HG02798 (cell line): Measurements from ENCODE around the gene CASR.

Experiments
- ATAC-seq: cut with Tn5 transposase; IDR thresholded peaks from one replicate; pipeline ENCODE4 v1.9.1; 2021; ENCODE audit warnings: mild to moderate bottlenecking; ENCODE audit not compliant: unreplicated experiment, poor library complexity

The CASR gene

GRCh38 chr3:122214711-122215110, 31.2 kb downstream of the CASR start:
- no peak for ATAC-seq

GRCh38 chr3:122215592-122216298, 32.3 kb downstream of the CASR start:
- no peak for ATAC-seq

- ATAC-seq: no peak
Measured at GRCh38 chr3:122217901-122218300, 34.4 kb downstream of the CASR start.

DNA sequence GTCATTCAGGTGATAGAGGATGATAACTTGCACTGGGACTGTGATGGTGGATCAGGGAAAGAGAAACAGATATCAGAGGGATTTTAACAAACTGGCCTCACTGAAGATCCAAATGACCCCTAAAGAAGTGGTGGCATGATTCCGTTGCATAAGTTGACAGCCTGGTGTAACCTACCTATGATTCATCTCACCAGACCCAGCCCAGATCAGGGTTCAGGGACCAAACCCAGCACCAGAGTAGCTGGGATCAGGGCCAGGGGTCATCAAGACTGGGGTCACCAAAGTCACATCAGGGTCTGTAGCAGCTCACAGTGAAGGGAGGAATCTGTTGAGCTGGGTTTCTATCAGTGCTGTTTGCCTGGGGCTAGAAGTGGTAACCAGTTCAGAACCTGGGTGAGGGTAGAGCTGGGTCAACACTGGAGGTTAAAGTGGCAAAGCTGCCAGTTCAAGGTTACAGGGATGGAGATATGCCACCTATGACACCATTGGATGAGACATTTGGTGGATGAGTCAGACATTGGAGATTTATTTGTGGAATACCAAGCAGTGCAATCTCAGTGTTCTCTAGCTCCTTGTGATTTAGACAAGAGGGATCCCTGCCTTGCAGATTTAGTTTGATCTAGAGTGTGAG, 35.9 kb downstream of the CASR start:
- ATAC-seq: no peak

DNA sequence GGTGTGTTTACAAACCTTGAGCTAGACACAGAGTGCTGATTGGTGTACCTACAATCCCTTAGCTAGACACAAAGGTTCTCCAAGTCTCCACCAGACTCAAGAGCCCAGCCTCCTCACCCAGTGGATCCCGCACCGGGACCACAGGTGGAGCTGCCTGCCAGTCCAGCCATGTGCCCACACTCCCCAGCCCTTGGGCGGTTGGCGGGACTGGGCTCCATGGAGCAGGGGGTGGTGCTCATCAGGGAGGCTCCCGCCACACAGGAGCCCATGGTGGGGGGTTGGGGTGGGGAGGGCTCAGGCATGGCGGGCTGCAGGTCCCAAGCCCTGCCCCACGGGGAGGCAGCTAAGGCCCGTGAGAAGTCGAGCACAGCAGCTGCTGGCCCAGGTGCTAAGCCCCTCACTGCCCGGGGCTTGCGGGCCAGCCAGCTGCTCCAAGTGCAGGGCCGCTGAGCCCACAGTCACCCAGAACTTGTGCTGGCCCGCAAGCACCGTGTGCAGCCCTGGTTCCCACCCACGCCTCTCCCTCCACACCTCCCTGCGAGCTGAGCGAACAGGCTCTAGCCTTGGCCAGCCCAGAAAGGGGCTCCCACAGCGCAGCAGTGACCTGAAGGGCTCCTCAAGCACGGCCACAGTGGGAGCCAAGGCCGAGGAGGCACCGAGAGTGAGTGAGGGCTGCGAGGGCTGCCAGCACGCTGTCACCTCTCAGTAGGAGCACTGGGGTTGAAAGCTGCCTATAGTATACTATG, 43.7 kb downstream of the CASR start:
- no peak for ATAC-seq

GRCh38 chr3:122230174-122230573, 46.7 kb downstream of the CASR start:
- ATAC-seq: no peak

DNA sequence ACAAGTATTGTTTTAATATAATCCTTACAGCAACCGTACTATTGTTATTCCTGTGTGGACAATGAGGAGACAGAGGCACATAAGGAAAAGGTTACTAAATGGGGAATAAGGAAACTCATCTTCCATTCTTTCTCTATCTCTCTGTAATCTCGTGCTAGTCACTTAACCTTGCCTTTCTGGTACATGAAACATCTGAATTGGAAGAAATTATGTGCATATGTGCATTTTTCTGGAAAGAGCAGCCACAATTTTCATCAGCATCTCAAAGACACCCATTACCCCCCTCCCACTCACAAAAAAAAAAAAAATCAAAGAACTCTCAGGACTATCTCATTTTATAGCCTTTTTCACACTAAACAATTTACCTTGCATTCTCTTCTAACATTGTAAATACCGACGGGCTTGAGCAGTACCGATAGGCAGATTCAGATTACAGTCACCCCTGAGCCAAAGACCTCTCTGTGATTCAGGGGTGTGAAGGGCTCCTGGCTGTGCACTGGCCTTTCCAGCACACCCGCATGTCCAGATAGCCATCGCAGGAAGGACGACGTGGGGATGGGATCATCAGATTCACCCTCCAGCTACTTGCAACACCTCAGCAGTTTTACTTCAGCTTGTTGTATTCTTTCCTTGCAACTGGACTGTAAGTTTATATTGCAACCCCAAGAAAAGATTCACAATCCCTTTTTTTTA, 48.1 kb downstream of the CASR start:
- no peak for ATAC-seq

DNA sequence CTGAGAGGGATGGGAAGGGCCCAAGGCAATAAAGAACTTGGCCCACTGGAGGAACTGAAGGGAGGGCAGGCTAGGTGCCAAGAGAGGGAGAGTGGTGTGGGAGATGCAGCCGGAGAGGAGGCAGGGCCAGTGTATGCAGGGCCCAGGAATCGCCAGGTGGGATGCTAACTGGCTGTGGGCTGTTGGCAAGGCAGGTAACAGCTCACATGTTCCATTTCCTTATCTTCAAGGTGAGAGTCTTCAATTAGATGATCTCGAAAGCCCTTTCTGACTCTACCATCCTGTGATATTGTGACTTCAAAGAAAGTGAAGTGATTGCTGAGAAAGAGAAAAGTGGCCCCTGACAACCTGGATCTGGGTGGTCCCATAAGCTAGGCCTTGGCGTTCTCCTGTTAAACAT, 49.0 kb downstream of the CASR start:
- no peak for ATAC-seq

DNA sequence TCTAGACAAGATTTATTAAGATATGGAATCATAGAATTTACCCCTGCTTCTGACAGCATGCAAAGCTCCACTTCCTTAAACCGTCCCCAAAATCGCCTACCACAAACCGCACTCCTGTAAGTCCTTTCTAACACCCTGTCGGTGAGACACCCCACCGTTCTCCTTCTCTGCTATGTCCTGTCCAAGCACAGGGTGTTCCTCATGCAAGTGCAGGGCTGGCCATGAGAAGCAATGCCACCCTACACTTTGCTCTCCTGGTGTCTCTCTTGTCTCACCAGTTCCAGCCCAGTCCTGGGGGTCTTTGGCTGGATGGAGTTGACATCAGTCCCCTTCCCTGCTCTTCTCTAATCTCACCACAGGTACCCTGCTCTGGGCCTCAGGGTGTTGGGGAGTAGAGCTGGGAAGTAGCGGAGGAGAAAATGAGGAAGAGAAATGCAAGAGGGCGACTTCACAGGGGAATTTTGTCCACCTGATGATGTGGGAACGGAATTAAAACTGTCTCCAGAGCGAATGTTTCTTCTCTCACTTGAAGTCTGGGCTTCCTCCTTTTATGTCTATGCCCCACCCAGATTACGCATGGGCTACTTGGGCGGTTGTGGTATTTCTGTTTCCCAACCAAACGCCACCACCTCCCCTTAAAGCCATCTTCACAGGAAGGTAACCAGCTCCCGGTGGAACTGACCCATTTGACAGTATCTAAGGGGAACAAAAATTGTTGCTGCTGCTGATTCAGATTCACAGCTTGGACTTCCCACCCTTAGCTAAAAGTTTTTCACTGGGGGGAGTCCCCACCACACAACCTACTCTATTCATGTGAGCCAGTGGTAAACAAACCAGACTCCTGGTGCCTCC, 49.9 kb downstream of the CASR start:
- ATAC-seq: peak; percentile 72

GRCh38 chr3:122234117-122234516, 50.6 kb downstream of the CASR start:
- no peak for ATAC-seq

DNA sequence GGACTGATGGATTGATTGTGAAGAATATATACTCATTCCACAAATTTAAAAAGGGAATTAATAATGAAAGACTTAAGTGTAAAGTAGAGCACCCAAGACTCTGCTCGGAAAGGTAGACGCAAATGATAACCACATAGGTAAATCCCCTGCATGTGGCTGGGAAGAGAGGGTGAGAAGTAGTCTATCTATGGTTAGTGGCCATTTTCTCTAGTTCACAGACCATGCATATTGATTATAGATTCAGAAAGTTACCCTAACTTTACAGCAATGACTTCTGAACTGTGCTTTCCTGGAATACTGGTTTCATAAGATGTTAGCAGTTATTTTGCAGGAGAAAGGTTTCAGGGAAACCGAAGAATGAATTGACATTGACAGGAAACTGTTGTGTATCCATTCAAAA, 51.7 kb downstream of the CASR start:
- ATAC-seq: peak; percentile 51

- ATAC-seq: no peak
Measured at GRCh38 chr3:122239112-122239511, 55.6 kb downstream of the CASR start.

GRCh38 chr3:122245513-122246174, 62.2 kb downstream of the CASR start:
- ATAC-seq: no peak

GRCh38 chr3:122246199-122246598, 62.7 kb downstream of the CASR start:
- peak; percentile 30 for ATAC-seq

DNA sequence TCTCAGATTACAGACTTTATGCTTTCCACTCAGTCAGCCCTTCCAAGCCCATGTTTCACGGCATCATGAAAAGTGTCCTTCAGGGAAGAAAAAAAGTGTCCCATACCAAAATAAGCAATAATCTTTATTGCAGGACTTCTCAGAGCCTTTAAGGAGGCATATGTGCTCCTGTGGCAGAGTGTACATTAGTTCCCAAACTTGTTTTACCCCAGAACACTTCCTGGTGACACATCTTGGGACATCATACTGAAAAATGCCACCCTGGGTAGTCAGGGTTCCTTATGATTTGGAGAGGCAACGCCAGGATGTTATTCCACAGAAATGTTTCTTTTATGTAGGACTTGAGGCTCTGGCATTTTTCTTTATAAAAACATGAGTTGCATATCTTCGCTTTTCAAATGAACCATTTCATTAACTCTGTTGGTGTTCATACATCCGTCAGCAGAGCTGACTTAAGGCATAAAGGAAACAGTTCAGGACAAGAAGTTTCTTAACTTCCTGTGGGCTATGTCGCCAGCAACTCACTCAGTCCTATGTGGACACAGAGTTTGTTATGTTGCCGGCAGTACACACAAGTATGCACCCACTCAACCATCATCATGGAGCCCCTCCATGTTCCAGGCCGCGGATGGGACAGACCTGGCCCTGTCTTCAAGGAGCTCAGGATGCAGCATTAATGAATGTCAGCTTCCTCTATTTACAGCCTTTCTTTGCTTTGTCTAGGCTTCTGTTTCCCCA, 63.8 kb downstream of the CASR start:
- no peak for ATAC-seq

- no peak for ATAC-seq
Measured at GRCh38 chr3:122247825-122248185, 64.3 kb downstream of the CASR start.

- no peak for ATAC-seq
Measured at GRCh38 chr3:122251428-122251827, 68.0 kb downstream of the CASR start.

DNA sequence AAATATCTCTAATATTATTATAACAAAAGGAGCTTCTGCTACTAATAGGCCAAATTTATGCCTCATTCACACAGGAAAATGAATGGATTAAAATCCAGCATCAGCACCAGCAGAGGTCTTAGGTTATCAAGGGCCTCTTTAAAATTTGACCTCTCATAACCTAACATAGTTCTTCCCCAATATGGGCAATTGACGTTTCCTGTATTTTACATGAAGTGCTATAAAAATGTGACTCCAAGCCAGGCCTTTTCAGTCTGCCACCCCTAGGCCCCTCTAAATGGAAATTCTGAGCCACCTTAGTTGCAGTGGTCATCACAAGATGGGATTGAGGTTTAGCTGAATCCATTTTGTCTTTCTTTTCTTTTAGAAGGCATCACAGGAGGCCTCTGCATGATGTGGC, 70.1 kb downstream of the CASR start:
- no peak for ATAC-seq
